ENCODE results near the gene GLIS1. TPM values are rescaled to one million over a fixed set of nuclear protein-coding genes. Genes with fewer than 3 reads are reported as not detected.
A peak's percentile ranks its signal among the peaks of the same experiment; 100 is the strongest.

The GLIS1 gene
- total RNA-seq, 1 experiment from 2014 or later = 1.7 TPM

DNA sequence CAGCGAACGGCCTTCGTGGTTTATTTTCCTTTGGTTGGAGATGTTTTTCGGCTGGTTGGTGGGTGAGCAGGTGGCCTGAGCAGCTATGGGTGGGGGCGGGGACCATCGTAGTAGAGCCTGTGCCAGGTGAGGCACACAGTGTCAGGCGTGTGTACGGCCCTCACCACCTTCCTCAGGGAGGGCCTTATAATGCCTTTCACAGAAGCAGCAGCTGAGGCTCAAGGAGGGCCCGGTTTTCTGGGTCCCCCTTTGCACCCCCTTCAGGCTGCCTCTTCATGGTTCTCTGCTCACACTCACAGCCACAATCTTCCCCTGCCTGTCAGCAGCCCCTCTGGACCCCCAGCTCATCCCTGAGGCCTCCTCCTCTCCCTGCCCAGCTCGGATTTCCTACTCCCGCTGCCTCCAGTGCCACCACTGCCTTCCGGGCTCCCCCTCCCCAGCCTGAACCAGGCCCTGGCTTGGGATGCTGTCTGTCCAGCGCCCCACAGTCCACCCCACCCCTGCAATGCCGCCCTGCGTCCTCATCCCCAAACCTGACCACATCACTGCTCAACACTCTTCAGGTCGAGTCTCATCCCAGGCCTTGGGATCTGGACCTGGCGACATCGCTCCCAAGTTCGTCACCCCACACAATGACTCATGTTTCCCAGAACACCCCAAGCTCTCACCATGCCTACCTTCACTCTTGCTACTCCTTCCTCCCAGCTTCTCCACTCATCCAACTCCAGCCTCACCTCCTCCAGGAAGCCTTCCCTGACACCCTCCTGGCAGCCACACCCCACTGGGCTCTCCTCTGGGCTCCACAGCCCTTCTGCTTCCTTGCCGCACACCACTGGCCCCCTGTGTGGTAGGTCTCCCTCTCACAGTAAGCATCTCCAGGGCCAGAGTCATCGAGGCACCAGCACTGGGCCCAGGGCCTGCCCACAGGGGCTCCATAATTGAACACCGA lies 225.9 kb downstream of the GLIS1 start:
- CTCF ChIA-PET = interaction anchor here (0.7 to 1.2 kb wide), 3 partner anchors 27 to 223 kb away, joined by 3 to 6 read pairs (median 6); no protein-coding TSS in a partner anchor
- ATAC-seq (no peak), DNase-seq (no peak)
- Histone ChIP-seq H3K4me3 (ENCODE audit: low read length) (0 out of 2 replicates have a peak overlapping the region, but pooled peaks have one; percentile 8), H3K9ac (ENCODE audit: low read length) (peak overlapping the region; percentile 26; the same call in 1 of the 2 replicates), H3K4me2 (ENCODE audit: low read length) (peak overlapping the region; percentile 63), H3F3A (ENCODE audit: low read length, unreplicated experiment) (peaks cover 4% of the 10 kb centered on the region), H3K9me3 (ENCODE audit: low read length) (no peaks in the 10 kb centered on the region), H3K27ac (ENCODE audit: low read length) (peak overlapping the region; percentile 72), H3K79me2 (ENCODE audit: low read length) (no peaks in the 10 kb centered on the region), H3K27me3 (ENCODE audit: low read length) (no peaks in the 10 kb centered on the region), H3K36me3 (ENCODE audit: low read depth, low read length) (no peaks in the 10 kb centered on the region), H3K9me2 (replicated peaks; ENCODE audit: low read length) (no peaks in the 10 kb centered on the region), H2AFZ (ENCODE audit: low read length) (peak overlapping the region; percentile 40), H3K4me1 (ENCODE audit: insufficient read depth, low read length) (peaks cover 25% of the 10 kb centered on the region), H4K20me1 (ENCODE audit: low read length) (peaks cover 4% of the 10 kb centered on the region; the same call in 1 of the 2 replicates)
- BruUV-seq (replicated peaks) = no TSS peak
- TF ChIP-seq EZH2phosphoT487 (IDR thresholded peaks at IDR 0.05; ENCODE audit: borderline replicate concordance, low read length) (no peak), EZH2 (IDR thresholded peaks at IDR 0.05; ENCODE audit: low read length, unreplicated experiment) (no peak)
- TF ChIP-seq, protein P1, sequence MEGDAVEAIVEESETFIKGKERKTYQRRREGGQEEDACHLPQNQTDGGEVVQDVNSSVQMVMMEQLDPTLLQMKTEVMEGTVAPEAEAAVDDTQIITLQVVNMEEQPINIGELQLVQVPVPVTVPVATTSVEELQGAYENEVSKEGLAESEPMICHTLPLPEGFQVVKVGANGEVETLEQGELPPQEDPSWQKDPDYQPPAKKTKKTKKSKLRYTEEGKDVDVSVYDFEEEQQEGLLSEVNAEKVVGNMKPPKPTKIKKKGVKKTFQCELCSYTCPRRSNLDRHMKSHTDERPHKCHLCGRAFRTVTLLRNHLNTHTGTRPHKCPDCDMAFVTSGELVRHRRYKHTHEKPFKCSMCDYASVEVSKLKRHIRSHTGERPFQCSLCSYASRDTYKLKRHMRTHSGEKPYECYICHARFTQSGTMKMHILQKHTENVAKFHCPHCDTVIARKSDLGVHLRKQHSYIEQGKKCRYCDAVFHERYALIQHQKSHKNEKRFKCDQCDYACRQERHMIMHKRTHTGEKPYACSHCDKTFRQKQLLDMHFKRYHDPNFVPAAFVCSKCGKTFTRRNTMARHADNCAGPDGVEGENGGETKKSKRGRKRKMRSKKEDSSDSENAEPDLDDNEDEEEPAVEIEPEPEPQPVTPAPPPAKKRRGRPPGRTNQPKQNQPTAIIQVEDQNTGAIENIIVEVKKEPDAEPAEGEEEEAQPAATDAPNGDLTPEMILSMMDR (conservative IDR thresholded peaks at IDR 0.05; ENCODE audit: low read depth, low read length) = no peak
- POLR2A ChIA-PET (ENCODE audit: unreplicated experiment) = no interaction called here
- intact Hi-C loops (cut with micrococcal nuclease) = no loop called here

DNA sequence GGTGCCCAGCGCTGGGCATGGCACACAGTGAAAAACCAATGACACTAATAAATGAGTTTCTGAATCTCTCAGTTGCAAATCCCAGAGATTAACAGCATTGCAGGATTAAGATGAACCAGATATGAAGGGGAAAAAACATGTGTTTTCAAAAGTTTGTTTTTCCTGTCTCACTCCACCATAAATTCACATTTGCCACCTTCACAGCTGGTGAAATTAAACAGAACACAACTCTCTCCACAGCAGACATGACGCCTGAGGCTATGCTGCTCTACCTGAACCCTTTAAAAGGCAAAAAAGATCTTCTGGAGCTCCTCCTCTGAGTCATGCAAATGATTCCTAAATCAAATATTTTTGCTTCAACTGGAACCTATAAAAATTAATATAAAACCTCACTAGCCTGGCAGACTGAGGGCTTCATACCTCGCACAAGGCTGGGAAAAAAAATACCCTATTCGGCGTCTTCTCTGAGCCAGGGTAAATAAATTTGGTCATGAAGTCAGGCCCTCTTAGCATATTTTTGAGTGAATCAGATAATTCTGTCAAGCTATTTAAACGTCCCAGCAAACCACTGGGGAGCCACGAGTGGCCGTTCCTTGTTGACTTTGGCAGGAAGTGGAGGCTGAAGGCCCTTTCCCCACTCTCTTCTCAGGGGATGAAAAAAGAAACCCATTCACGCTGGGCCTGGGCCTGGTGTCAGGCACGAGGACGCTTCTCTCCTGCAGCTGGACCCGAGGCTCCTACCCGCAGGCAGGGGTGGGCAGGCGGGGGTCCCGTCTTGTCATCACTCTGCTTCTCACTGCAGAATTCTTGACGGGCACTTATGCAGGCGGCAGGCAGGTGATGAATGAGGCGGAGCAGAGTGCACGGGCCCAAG lies 226.8 kb downstream of the GLIS1 start:
- ATAC-seq (peak; percentile 90), DNase-seq (peak; percentile 93)
- H4K20me1 ChIP-seq (ENCODE audit: low read length) = peaks cover 4% of the 10 kb centered on the region; the same call in 1 of the 2 replicates
- intact Hi-C loops (cut with micrococcal nuclease) = no loop called here
- ChIA-PET CTCF (interaction anchor here (0.5 to 1.2 kb wide), 5 partner anchors 27 to 255 kb away, joined by 3 to 6 read pairs (median 3); no protein-coding TSS in a partner anchor), POLR2A (ENCODE audit: unreplicated experiment) (interaction anchor here (0.6 kb wide), 1 partner anchor 16 kb away, joined by 6 read pairs; no protein-coding TSS in a partner anchor)
- no peaks in the 10 kb centered on the region for H3K36me3 ChIP-seq (ENCODE audit: low read depth, low read length)
- peak overlapping the region; percentile 72 for H3K27ac ChIP-seq (ENCODE audit: low read length)
- H3K79me2 ChIP-seq (ENCODE audit: low read length) = no peaks in the 10 kb centered on the region
- 0 out of 2 replicates have a peak overlapping the region, but pooled peaks have one; percentile 8 for H3K4me3 ChIP-seq (ENCODE audit: low read length)
- H2AFZ ChIP-seq (ENCODE audit: low read length) = peak overlapping the region; percentile 40
- BruUV-seq (replicated peaks) = no TSS peak
- H3K27me3 ChIP-seq (ENCODE audit: low read length) = no peaks in the 10 kb centered on the region
- peaks cover 25% of the 10 kb centered on the region for H3K4me1 ChIP-seq (ENCODE audit: insufficient read depth, low read length)
- peak overlapping the region; percentile 63 for H3K4me2 ChIP-seq (ENCODE audit: low read length)
- TF ChIP-seq EZH2 (IDR thresholded peaks at IDR 0.05; ENCODE audit: low read length, unreplicated experiment) (no peak), EZH2phosphoT487 (IDR thresholded peaks at IDR 0.05; ENCODE audit: borderline replicate concordance, low read length) (peak; percentile 85; the same call in 1 of the 2 replicates)
- TF ChIP-seq, protein P1 (conservative IDR thresholded peaks at IDR 0.05; ENCODE audit: low read depth, low read length) = no peak
- H3F3A ChIP-seq (ENCODE audit: low read length, unreplicated experiment) = peaks cover 4% of the 10 kb centered on the region
- H3K9me3 ChIP-seq (ENCODE audit: low read length) = no peaks in the 10 kb centered on the region
- no peaks in the 10 kb centered on the region for H3K9me2 ChIP-seq (replicated peaks; ENCODE audit: low read length)
- peak overlapping the region; percentile 26; the same call in 1 of the 2 replicates for H3K9ac ChIP-seq (ENCODE audit: low read length)
